Measurements from ENCODE around the gene NPW. TPM values are rescaled to one million over a fixed set of nuclear protein-coding genes. Genes with fewer than 3 reads are reported as not detected.

Gene NPW
- total and polyA plus RNA-seq, 9 of the 15 experiments (the other 6 are each of a cell fraction or from before 2014, with no cell fraction given) = 0.14 to 4.0 (median 2.6) TPM; not detected in 4

GRCh38 chr16:2008009-2008526 lies 11.5 kb upstream of the NPW start (continued):
- peak; percentile 60; the same call in 1 of the 2 replicates for TF ChIP-seq ATF4 (CRISPR knock-in tag; IDR thresholded peaks at IDR 0.05)
- no peak for TF ChIP-seq FOXK1 (CRISPR knock-in tag; IDR thresholded peaks at IDR 0.05; ENCODE audit: borderline replicate concordance)
- no peak for TF ChIP-seq ZNF384 (IDR thresholded peaks at IDR 0.05; ENCODE audit: low read depth, low read length)
- TF ChIP-seq SMAD1 (IDR thresholded peaks at IDR 0.05; ENCODE audit: low read depth, low read length, partially characterized antibody) = no peak
- peak; percentile 74 for TF ChIP-seq ATF3 (IDR thresholded peaks at IDR 0.05)
- no peak for TF ChIP-seq ATF3 (CRISPR knock-in tag; conservative IDR thresholded peaks at IDR 0.05)
- TF ChIP-seq SRSF7 (optimal IDR thresholded peaks at IDR 0.05; ENCODE audit: low read depth, low read length) = no peak
- no peak for TF ChIP-seq ZNF586 (CRISPR knock-in tag; conservative IDR thresholded peaks at IDR 0.05)
- peak; percentile 44 for TF ChIP-seq CEBPB (tag; IDR thresholded peaks at IDR 0.05)
- no peak for TF ChIP-seq HNRNPK (IDR thresholded peaks at IDR 0.05; ENCODE audit: low read depth, low read length, poor library complexity, severe bottlenecking)
- TF ChIP-seq SNIP1 (IDR thresholded peaks at IDR 0.05; ENCODE audit: low read depth) = no peak
- TF ChIP-seq PHF20 (IDR thresholded peaks at IDR 0.05; ENCODE audit: partially characterized antibody) = no peak
- TF ChIP-seq ZBTB34 (CRISPR knock-in tag; IDR thresholded peaks at IDR 0.05) = no peak
- TF ChIP-seq HNRNPLL (IDR thresholded peaks at IDR 0.05; ENCODE audit: low read depth, low read length, poor library complexity, severe bottlenecking) = no peak
- TF ChIP-seq SMARCE1 (IDR thresholded peaks at IDR 0.05) = no peak
- no peak for TF ChIP-seq FIP1L1 (IDR thresholded peaks at IDR 0.05; ENCODE audit: low read depth, low read length, poor library complexity, severe bottlenecking)
- TF ChIP-seq CAMTA2 (CRISPR knock-in tag; conservative IDR thresholded peaks at IDR 0.05) = no peak
- no peak for TF ChIP-seq ARNT (IDR thresholded peaks at IDR 0.05)
- TF ChIP-seq ZC3H8 (IDR thresholded peaks at IDR 0.05) = no peak
- no peak for TF ChIP-seq PTBP1 (IDR thresholded peaks at IDR 0.05; ENCODE audit: low read depth, low read length)
- no peak for TF ChIP-seq IRF2 (CRISPR knock-in tag; IDR thresholded peaks at IDR 0.05)
- TF ChIP-seq ZFP1 (CRISPR knock-in tag; IDR thresholded peaks at IDR 0.05) = no peak
- no peak for TF ChIP-seq HOXB6 (CRISPR knock-in tag; IDR thresholded peaks at IDR 0.05; ENCODE audit: borderline replicate concordance)
- TF ChIP-seq ATF2 (CRISPR knock-in tag; IDR thresholded peaks at IDR 0.05) = no peak
- TF ChIP-seq GTF2A2 (tag; IDR thresholded peaks at IDR 0.05) = no peak
- no peak for TF ChIP-seq RBM22 (IDR thresholded peaks at IDR 0.05; ENCODE audit: low read depth, low read length, poor library complexity, severe bottlenecking)
- TF ChIP-seq MAX (CRISPR knock-in tag; IDR thresholded peaks at IDR 0.05) = no peak

All from K562 (cell line).